ENCODE measurements around the gene BSND.

- TF ChIP-seq ZBTB7A (IDR thresholded peaks at IDR 0.05; ENCODE audit: low read depth) (no peak), YY1 (IDR thresholded peaks at IDR 0.05; ENCODE audit: low read depth) (no peak), MAX (IDR thresholded peaks at IDR 0.05) (no peak), TCF12 (IDR thresholded peaks at IDR 0.05; ENCODE audit: low read depth) (no peak), CEBPB (IDR thresholded peaks at IDR 0.05) (no peak), RAD21 (IDR thresholded peaks at IDR 0.05; ENCODE audit: low read depth) (no peak), EP300 (IDR thresholded peaks at IDR 0.05; ENCODE audit: borderline replicate concordance) (no peak)
These were observed 35.9 kb upstream of the BSND start for GRCh38 chr1:54962612-54963395.
